Skeletal muscle satellite cell (primary cell): ENCODE data around the gene DNAJB7.
"Not testable (repeated sequence)": the region's sequence is repeated elsewhere in the genome, so short reads cannot be mapped to it uniquely, and the experiment has no call there.

ENCODE experiments used
- H3K27me3 ChIP-seq: 2 replicates; pipeline ENCODE4 v1.7.0; 2013; ENCODE audit warnings: low read length; ENCODE audit not compliant: control insufficient read depth, insufficient read depth
- H3K36me3 ChIP-seq: 2 replicates; pipeline ENCODE4 v1.7.0; 2013; ENCODE audit warnings: mild to moderate bottlenecking, control low read depth, low read length; ENCODE audit not compliant: insufficient read depth
- H3K4me1 ChIP-seq: 2 replicates; pipeline ENCODE4 v1.7.0; 2013; ENCODE audit warnings: low read length; ENCODE audit not compliant: control insufficient read depth, insufficient read depth
- H3K4me2 ChIP-seq: 2 replicates; pipeline ENCODE4 v1.7.0; 2013; ENCODE audit warnings: mild to moderate bottlenecking, low read length
- H3K4me3 ChIP-seq: 2 replicates; pipeline ENCODE4 v1.7.0; 2013; ENCODE audit warnings: low read length
- H3K9ac ChIP-seq: 2 replicates; pipeline ENCODE4 v1.7.0; 2013; ENCODE audit warnings: mild to moderate bottlenecking, low read depth, low read length, moderate library complexity
- H3K9me3 ChIP-seq: replicated peaks from 2 replicates; pipeline ENCODE4 v1.7.0; 2013; ENCODE audit warnings: mild to moderate bottlenecking, control low read depth, low read length

Gene DNAJB7

DNA sequence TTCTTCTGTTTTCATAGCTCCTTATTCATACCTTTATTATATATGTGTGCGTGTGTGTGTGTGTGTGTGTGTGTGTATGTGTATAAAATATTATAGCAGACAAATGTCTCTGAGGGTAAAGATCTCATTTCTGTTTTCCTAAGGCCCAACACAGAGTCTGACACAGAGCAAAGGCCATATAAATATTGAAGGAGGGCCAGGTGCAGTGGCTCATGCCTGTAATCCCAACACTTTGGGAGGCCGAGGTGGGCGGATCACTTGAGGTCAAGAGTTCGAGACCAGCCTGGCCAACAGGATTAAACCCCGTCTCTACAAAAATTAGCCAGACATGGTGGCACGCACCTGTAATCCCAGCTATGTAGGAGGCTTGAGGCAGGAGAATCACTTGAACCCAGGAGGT lies 6.5 kb upstream of the DNAJB7 start:
- H3K27me3 ChIP-seq, H3K9ac ChIP-seq, H3K4me3 ChIP-seq, H3K9me3 ChIP-seq, H3K4me2 ChIP-seq, H3K4me1 ChIP-seq: not testable (repeated sequence)
- H3K36me3 ChIP-seq, result peaks cover 13% of the 10 kb centered on the region

DNA sequence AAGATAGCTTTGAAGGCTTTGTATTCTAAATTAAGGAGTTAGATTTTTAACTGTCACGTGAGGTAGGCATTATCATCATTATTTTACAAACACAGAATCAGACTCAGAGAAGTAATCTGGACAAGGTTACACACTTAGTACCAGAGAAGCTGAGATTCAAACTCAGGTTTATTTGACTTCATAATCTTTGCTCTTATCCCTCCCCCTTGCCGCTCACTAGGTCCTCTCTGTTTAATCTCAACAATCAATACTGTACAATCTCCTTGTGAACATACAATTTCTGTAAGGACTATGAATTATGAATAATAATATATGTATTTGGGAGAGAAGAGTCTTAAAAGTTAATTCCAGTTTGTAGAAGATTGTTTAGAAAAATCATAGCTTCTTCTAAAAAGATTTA lies 5.2 kb upstream of the DNAJB7 start:
- Histone ChIP-seq H3K9ac (no peak overlapping the region), H3K36me3 (peaks cover 14% of the 10 kb centered on the region), H3K4me3 (no peak overlapping the region), H3K4me1 (peaks cover 6% of the 10 kb centered on the region), H3K27me3 (no peaks in the 10 kb centered on the region), H3K4me2 (no peak overlapping the region), H3K9me3 (no peaks in the 10 kb centered on the region)

DNA sequence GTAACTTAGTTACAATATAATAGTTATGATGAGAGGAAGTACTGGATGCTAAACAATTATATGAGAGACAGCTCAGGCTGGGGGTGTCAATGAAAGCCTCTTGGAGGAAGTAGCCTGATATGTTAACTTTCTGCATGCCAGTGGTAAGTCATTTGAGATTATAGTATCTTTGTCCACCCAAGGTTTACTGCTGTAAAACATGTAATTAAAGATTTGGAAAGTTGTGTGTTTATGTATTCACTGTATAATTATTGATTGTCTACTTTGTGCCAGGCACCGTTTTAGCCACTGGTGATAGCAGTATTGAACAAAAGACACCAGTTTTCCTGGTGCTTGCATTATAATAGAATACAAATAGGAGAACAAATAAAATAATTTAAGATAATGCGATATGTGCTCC lies 624 bp upstream of the DNAJB7 start:
- H3K4me2 ChIP-seq, result no peak overlapping the region
- peaks cover 12% of the 10 kb centered on the region for H3K36me3 ChIP-seq
- no peak overlapping the region for H3K4me3 ChIP-seq
- no peaks in the 10 kb centered on the region for H3K9me3 ChIP-seq
- no peak overlapping the region for H3K9ac ChIP-seq
- H3K4me1 ChIP-seq, result peaks cover 11% of the 10 kb centered on the region
- no peaks in the 10 kb centered on the region for H3K27me3 ChIP-seq

DNA sequence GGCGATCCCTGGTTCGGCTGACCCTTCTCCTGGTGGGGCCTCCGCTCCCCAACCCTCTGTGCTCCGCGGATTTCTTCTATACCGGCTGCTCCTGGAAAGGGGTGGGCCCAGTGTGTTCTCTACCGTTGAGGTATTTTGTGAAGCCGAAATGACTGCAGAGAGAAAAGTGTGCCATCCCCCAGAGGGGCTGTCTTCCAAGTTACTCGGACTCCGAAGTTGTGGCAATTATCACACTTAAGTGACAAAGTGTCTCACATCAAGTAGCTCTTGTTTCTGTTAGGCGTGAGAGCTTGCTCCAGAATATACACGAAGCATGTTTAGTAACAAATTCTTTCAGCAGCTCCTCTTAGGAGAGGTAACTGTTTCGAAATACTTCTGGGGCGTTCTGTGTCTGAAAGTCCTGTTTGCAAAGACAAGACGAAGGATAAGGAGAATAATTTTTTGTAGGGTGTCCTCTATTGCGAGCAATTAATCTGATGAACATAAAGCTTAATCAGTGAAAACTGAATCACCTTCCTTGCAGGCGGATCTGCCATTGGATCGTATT lies 4.5 kb downstream of the DNAJB7 start:
- Histone ChIP-seq H3K4me2 (peak overlapping the region; percentile 97), H3K36me3 (peaks cover 11% of the 10 kb centered on the region), H3K4me1 (peaks cover 31% of the 10 kb centered on the region), H3K9me3 (no peaks in the 10 kb centered on the region), H3K9ac (peak overlapping the region; percentile 97), H3K4me3 (peak overlapping the region; percentile 84), H3K27me3 (no peaks in the 10 kb centered on the region)

DNA sequence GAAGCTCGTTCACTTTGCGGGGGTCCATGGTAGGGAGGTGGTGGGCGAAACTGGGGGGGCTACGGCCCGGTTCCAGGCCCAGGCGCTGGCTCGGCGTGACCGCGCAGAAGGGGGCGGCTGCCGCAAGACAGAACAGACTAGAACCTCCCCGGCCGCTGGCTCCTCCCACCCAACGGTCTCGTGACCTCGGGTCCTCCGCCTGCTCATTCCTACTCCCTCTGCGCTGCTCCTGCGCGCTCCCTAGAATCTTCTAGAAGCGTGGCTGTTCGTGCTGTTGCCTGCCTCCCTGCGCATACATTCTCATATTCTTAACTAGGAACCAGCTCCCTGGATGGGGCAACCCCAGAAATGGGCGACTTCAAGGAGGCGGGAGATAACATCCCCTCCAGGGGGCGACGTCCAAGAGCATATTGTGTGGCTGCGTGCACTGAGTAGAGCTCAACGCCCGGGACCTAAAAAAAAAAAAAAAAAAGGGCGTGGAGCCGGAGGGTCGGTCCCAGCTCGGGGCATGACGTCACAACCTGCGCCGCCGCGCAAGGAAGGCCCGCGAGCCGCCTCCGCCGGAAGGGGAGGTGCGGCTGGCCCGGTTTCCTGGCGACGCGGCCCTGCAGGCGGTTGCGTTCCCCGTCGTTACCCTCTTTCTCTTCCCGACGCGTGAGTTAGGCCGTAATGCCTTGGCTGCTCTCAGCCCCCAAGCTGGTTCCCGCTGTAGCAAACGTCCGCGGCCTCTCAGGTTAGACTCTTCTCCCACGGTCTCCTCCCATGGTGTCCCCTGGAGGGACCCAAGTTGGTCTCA lies 5.2 kb downstream of the DNAJB7 start, which contains the start of the genes ST13 and XPNPEP3:
TSS of gene ST13 (minus strand) at position 127 of the 796 bp plus-strand sequence. CDS start at position 28, 99 bp downstream.
TSS of gene XPNPEP3 (plus strand) at position 636 of the 796 bp plus-strand sequence. CDS start at position 670, 34 bp downstream.
- H3K36me3 ChIP-seq, result peaks cover 5% of the 10 kb centered on the region
- peak within 1 kb of the TSS; percentile 97 for H3K4me2 ChIP-seq
- no peaks in the 10 kb centered on the region for H3K27me3 ChIP-seq
- H3K9ac ChIP-seq, result peak within 1 kb of the TSS; percentile 97
- H3K9me3 ChIP-seq, result no peaks in the 10 kb centered on the region
- peak within 1 kb of the TSS; percentile 84 for H3K4me3 ChIP-seq
- peaks cover 31% of the 10 kb centered on the region for H3K4me1 ChIP-seq

DNA sequence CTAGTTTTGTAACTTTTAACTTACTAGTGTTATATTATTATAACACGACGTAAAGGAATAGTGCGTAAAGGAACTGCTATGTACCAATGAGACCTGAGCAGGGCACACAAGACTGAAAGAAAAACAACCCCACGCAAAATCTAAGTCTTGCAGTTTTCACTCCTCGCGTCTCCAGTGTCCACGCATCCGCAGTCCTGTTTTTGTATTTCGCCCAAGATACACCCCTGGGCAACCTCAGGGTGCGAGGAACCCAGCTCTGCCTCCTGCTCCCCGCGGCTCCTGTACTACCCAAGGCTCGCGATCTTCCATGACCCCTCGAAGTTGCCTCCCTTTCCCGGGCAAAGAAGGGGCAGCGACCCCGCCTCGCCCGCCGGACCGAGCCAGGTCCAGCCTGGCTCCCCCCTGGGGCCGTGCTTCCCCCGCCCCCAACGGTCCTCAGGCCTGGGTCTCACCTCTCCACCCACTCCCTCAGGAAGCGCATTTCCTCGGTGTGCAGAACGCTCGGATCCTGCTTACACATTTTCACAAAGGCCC lies 5.9 kb downstream of the DNAJB7 start:
- H3K4me1 ChIP-seq, result peaks cover 31% of the 10 kb centered on the region
- H3K9ac ChIP-seq, result peak overlapping the region; percentile 97
- H3K9me3 ChIP-seq, result no peaks in the 10 kb centered on the region
- H3K4me3 ChIP-seq, result peak overlapping the region; percentile 84
- no peaks in the 10 kb centered on the region for H3K27me3 ChIP-seq
- H3K4me2 ChIP-seq, result peak overlapping the region; percentile 97
- H3K36me3 ChIP-seq, result no peaks in the 10 kb centered on the region

DNA sequence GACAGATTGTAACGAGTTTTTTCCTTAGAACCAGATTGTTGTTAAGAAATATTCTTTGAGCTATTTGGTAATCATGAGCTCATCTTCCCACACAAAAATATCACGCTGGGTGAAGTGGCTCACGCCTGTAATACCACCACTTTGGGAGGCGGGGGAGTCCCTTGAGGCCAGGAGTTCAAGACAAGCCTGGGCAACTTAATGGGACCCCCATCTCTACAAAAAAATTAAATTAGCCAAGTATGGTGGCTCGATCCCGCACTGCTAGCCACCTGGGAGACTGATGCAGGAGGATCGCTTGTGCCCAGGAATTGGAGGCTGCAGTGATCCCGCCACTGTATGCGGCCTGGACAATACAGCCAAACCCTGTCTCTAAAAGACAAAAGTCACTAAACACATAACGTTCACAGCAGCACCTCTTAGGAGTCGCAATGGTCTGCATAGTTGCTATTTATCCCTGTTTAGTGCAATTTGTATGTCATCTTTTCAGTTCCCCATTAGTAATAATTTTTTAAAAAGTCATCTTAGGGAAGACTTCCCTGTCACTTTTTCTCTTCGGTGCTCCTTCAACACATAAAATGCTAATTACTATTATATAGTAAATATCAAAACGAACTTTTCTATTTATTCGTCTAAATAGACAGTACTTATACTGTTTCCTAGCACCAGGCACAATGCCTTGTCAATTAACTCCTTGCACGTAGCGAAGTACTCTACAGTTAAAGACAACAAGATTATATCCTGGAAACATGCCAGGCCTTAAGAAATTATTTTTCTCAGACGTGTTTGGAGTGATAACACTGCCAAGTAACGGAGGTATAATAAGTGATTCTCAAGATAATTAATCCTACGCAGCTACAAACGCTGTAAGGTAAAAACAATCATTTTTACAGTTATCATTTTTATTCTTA lies 6.6 kb downstream of the DNAJB7 start:
- Histone ChIP-seq H3K9me3 (no peaks in the 10 kb centered on the region), H3K4me2 (peak overlapping the region; percentile 97), H3K4me3 (peak overlapping the region; percentile 84), H3K9ac (peak overlapping the region; percentile 97), H3K27me3 (no peaks in the 10 kb centered on the region), H3K36me3 (peaks cover 3% of the 10 kb centered on the region), H3K4me1 (peaks cover 31% of the 10 kb centered on the region)

DNA sequence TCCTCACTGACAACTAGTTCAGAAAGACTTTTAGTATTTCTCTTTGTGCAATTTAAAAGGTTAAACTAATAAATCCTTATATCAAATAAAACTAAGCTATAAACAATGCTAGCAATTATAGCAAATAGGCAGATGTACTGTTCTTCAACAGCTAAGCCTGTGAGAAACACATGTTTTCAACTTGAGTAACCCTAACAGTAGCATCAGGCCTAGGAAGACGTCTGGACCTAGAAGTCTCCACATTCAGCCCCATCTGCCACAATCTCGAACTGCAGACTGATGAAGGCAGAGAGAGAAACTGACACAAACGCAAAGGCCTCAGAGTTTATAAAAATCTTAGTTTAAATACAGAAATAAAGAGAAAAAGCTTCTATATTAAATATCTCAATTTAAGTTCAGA lies 8.0 kb downstream of the DNAJB7 start:
- H3K36me3 ChIP-seq, result peaks cover 15% of the 10 kb centered on the region
- peak overlapping the region; percentile 84 for H3K4me3 ChIP-seq
- H3K4me2 ChIP-seq, result peak overlapping the region; percentile 97
- H3K4me1 ChIP-seq, result peaks cover 31% of the 10 kb centered on the region
- H3K27me3 ChIP-seq, result no peaks in the 10 kb centered on the region
- H3K9ac ChIP-seq, result peak overlapping the region; percentile 97
- H3K9me3 ChIP-seq, result no peaks in the 10 kb centered on the region

DNA sequence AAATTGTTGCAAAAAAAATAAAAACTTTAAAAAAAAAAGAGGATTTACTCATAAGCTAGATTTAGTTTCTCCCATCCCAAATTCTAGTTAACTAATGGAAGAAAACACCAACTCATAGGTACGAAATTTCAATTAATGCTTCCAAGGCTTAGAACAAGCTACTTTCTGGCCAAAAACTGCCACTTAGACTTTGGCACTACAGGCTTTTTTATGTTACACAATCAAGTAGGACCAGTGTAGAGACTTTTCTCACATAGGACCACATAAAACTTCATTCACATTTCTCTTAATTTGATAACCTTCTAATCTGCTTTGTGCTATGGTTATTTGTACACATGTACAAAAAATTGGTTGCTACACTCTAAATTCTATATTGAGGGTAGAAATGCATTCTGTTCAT lies 8.6 kb downstream of the DNAJB7 start:
- Histone ChIP-seq H3K4me3 (peak overlapping the region; percentile 84), H3K4me2 (peak overlapping the region; percentile 97), H3K9ac (peak overlapping the region; percentile 97), H3K36me3 (peaks cover 18% of the 10 kb centered on the region), H3K27me3 (no peaks in the 10 kb centered on the region), H3K4me1 (peaks cover 31% of the 10 kb centered on the region), H3K9me3 (no peaks in the 10 kb centered on the region)

DNA sequence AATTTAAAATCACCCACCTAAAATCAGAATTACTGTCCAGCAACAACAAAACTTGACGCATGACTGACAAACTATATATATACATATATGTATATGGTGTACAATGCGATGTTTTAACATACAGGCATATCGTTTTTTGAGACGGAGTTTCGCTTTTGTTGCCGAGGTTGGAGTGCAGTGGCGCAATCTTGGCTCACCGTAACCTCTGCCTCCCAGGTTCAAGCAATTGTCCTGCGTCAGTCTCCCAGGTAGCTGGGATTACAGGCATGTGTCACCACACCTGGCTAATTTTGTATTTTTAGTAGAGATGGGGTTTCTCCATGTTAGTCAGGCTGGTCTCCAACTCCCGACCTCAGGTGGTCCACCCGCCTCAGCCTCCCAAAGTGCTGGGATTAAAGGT lies 16.1 kb downstream of the DNAJB7 start:
- H3K9ac ChIP-seq, H3K27me3 ChIP-seq, H3K4me3 ChIP-seq, H3K4me1 ChIP-seq, H3K9me3 ChIP-seq, H3K4me2 ChIP-seq: not testable (repeated sequence)
- peaks cover 76% of the 10 kb centered on the region for H3K36me3 ChIP-seq

DNA sequence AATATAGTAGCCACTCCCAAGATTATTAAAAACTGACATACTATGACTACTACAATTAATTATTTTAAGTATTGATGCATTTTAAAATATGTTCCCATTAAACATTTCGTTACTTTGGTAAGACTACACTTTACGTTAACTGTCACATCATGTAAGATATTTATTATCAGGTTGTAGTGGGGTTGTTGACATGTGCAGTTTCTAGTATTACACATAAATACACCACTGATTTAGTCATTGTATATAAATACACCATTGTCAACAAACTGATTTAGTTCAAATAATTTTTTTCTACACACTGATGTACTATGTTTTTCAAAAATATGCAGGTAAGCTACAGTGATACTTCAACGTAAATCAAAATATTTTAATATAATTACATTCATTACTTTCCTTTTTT lies 17.0 kb downstream of the DNAJB7 start:
- no peaks in the 10 kb centered on the region for H3K27me3 ChIP-seq
- no peaks in the 10 kb centered on the region for H3K9me3 ChIP-seq
- no peak overlapping the region for H3K9ac ChIP-seq
- peaks cover 79% of the 10 kb centered on the region for H3K36me3 ChIP-seq
- H3K4me1 ChIP-seq, result peaks cover 8% of the 10 kb centered on the region
- H3K4me2 ChIP-seq, result no peak overlapping the region
- no peak overlapping the region for H3K4me3 ChIP-seq
